ENCODE data around the gene PCDHB8.
"Not testable (repeated sequence)": the region's sequence is repeated elsewhere in the genome, so short reads cannot be mapped to it uniquely, and the experiment has no call there.

The PCDHB8 gene

GRCh38 chr5:141184117-141184855, 6.7 kb downstream of the PCDHB8 start:
- not testable (repeated sequence) for DNase-seq (ENCODE audit: low spot score)

GRCh38 chr5:141186897-141187512, 9.4 kb downstream of the PCDHB8 start, which contains the start of gene PCDHB9:
Gene PCDHB9 (plus strand): TSS chr5:141187161. CDS start chr5:141187319, 158 bp downstream.
- peak; percentile 76 for DNase-seq (ENCODE audit: low spot score)

- DNase-seq (ENCODE audit: low spot score) = not testable (repeated sequence)
Measured at GRCh38 chr5:141188682-141189081, 11.1 kb downstream of the PCDHB8 start.

- not testable (repeated sequence) for DNase-seq (ENCODE audit: low spot score)
Measured at GRCh38 chr5:141189131-141189530, 11.5 kb downstream of the PCDHB8 start.

GRCh38 chr5:141192110-141192725, 14.6 kb downstream of the PCDHB8 start, which contains the start of gene PCDHB10:
Gene PCDHB10 (plus strand): TSS chr5:141192353. CDS start chr5:141192553, 200 bp downstream.
- DNase-seq (ENCODE audit: low spot score) = peak; percentile 68

GRCh38 chr5:141194332-141194731, 16.7 kb downstream of the PCDHB8 start:
- not testable (repeated sequence) for DNase-seq (ENCODE audit: low spot score)

GRCh38 chr5:141196363-141196762, 18.8 kb downstream of the PCDHB8 start:
- DNase-seq (ENCODE audit: low spot score) = no peak

GRCh38 chr5:141199359-141200235, 22.0 kb downstream of the PCDHB8 start, which contains the start of gene PCDHB11:
Gene PCDHB11 (plus strand): TSS chr5:141199627. CDS start chr5:141199775, 148 bp downstream.
- peak; percentile 23 for DNase-seq (ENCODE audit: low spot score)

- DNase-seq (ENCODE audit: low spot score) = not testable (repeated sequence)
Measured at GRCh38 chr5:141201126-141201525, 23.5 kb downstream of the PCDHB8 start.

- DNase-seq (ENCODE audit: low spot score) = not testable (repeated sequence)
Measured at GRCh38 chr5:141201646-141202045, 24.1 kb downstream of the PCDHB8 start.

GRCh38 chr5:141208478-141208877, 30.9 kb downstream of the PCDHB8 start, which contains the start of gene PCDHB12:
Gene PCDHB12 (plus strand): TSS chr5:141208719. CDS start chr5:141208908, 189 bp downstream.
- DNase-seq (ENCODE audit: low spot score) = peak; percentile 49

GRCh38 chr5:141210281-141210680, 32.7 kb downstream of the PCDHB8 start:
- not testable (repeated sequence) for DNase-seq (ENCODE audit: low spot score)

GRCh38 chr5:141210849-141211248, 33.3 kb downstream of the PCDHB8 start:
- not testable (repeated sequence) for DNase-seq (ENCODE audit: low spot score)

GRCh38 chr5:141213656-141214339, 36.2 kb downstream of the PCDHB8 start, which contains the start of gene PCDHB13:
Gene PCDHB13 (plus strand): TSS chr5:141213919. CDS start chr5:141214124, 205 bp downstream.
- peak; percentile 26 for DNase-seq (ENCODE audit: low spot score)

- not testable (repeated sequence) for DNase-seq (ENCODE audit: low spot score)
Measured at GRCh38 chr5:141214583-141214982, 37.0 kb downstream of the PCDHB8 start.

GRCh38 chr5:141215504-141215903, 37.9 kb downstream of the PCDHB8 start:
- not testable (repeated sequence) for DNase-seq (ENCODE audit: low spot score)

GRCh38 chr5:141216035-141216434, 38.4 kb downstream of the PCDHB8 start:
- DNase-seq (ENCODE audit: low spot score) = not testable (repeated sequence)

- peak; percentile 56 for DNase-seq (ENCODE audit: low spot score)
Measured at GRCh38 chr5:141223112-141223783, 45.7 kb downstream of the PCDHB8 start, which contains the start of gene PCDHB14. Gene PCDHB14 (plus strand): TSS chr5:141223343. CDS start chr5:141223506, 163 bp downstream.

- not testable (repeated sequence) for DNase-seq (ENCODE audit: low spot score)
Measured at GRCh38 chr5:141224844-141225243, 47.3 kb downstream of the PCDHB8 start.

GRCh38 chr5:141225421-141225820, 47.8 kb downstream of the PCDHB8 start:
- DNase-seq (ENCODE audit: low spot score) = not testable (repeated sequence)
